GM23248 (cell line): ENCODE results near the gene CDKN2A.

ENCODE experiments used
- EZH2 ChIP-seq: fragments of 200-600 bp; sonication (generic); IDR thresholded peaks from 2 replicates; pipeline ENCODE4 v1.6.1; 2018; ENCODE audit warnings: antibody characterized with exemption, mild to moderate bottlenecking; ENCODE audit not compliant: insufficient read depth, poor library complexity, severe bottlenecking
- EZH2phosphoT487 ChIP-seq: fragments of 200-600 bp; sonication (generic); IDR thresholded peaks from 2 replicates; pipeline ENCODE4 v1.6.1; 2018; ENCODE audit warnings: antibody characterized with exemption, moderate library complexity, mild to moderate bottlenecking, low read depth; ENCODE audit not compliant: insufficient read depth

- TF ChIP-seq EZH2: no peak
- TF ChIP-seq EZH2phosphoT487: no peak
Observed at GRCh38 chr9:21933281-21933680, 60.9 kb downstream of the CDKN2A start.
